HCT116 (cell line): Measurements from ENCODE around the gene CACNA1C. TPM values are rescaled to one million over a fixed set of nuclear protein-coding genes. Genes with fewer than 3 reads are reported as not detected.

Experiments used
- ATAC-seq: fragments of 200-7000 bp; cut with Tn5 transposase; 2 replicates; pipeline ENCODE4 v1.9.1; 2020; ENCODE audit warnings: mild to moderate bottlenecking, moderate library complexity
- BruUV-seq: library from RNA; stranded (reverse); fragments of 400-500 nt; replicated peaks from 2 replicates; lab custom pipeline; 2021; lab: Mats Ljungman, UMichigan
- CTCF ChIA-PET: fragments of 300-600 bp; sonication (Branson Sonifier 250); formaldehyde crosslinking; loops from one replicate; lab custom pipeline; 2021; ENCODE audit warnings: antibody characterized with exemption; lab: Charles Lee
- POLR2A ChIA-PET: fragments of 300-600, 350-600 bp; sonication (Branson Sonifier 250); formaldehyde crosslinking; loops from one replicate; lab custom pipeline; 2021; ENCODE audit warnings: antibody characterized with exemption; lab: Charles Lee
- RAD21 ChIA-PET, 2 experiments: fragments of 300-600 bp; sonication (Branson Sonifier 250); formaldehyde crosslinking; loops; one replicate each; lab custom pipeline; 2023; ENCODE audit warnings: low total read pairs in 2 of 2; ENCODE audit not compliant: uncharacterized antibody in 2 of 2, unreplicated experiment in 2 of 2, low non-redundant PET in 1 of 2; lab: Charles Lee
- DNase-seq: peaks from one replicate; pipeline ENCODE4 v3.0.0-alpha.2; 2010; ENCODE audit warnings: low read depth, low spot score
- H2AFZ ChIP-seq: fragments of 200-600 bp; shearing (Covaris generic), sonication (generic); 2 replicates; pipeline ENCODE4 v1.6.1; 2017; ENCODE audit warnings: low read depth, mixed run types, mixed read lengths, antibody characterized with exemption, low read length; ENCODE audit not compliant: poor library complexity, severe bottlenecking
- H3K27ac ChIP-seq: 2 replicates; pipeline ENCODE4 v1.5.1; 2012; ENCODE audit warnings: low read depth, low read length
- H3K27me3 ChIP-seq: fragments of 200-600 bp; sonication (generic); 2 replicates; pipeline ENCODE4 v1.6.1; 2016; ENCODE audit warnings: mixed run types, low read length, mixed read lengths; ENCODE audit not compliant: insufficient read depth
- H3K36me3 ChIP-seq, 2 experiments: fragments of 200-500 bp in 1 of 2; fragments of 200-600 bp in 1 of 2; sonication (Bioruptor generic) in 1 of 2; sonication (generic) in 1 of 2; 2 replicates each; pipeline versions ENCODE4 v1.5.1 to v1.6.1; 2014 to 2016; ENCODE audit warnings: low read length in 2 of 2, inconsistent platforms in 1 of 2, mixed read lengths in 1 of 2, mixed run types in 1 of 2; ENCODE audit not compliant: insufficient read depth in 2 of 2, control insufficient read depth in 1 of 2
- H3K4me1 ChIP-seq, 2 experiments: fragments of 200-600 bp in 1 of 2; sonication (generic) in 1 of 2; 2 replicates each; pipeline versions ENCODE4 v1.5.1 to v1.6.1; 2012 to 2017; ENCODE audit warnings: low read length in 2 of 2, inconsistent platforms in 1 of 2, mild to moderate bottlenecking in 1 of 2, mixed read lengths in 1 of 2, mixed run types in 1 of 2, moderate library complexity in 1 of 2; ENCODE audit not compliant: insufficient read depth in 2 of 2, control insufficient read depth in 1 of 2
- H3K4me2 ChIP-seq: fragments of 200-600 bp; sonication (generic); 2 replicates; pipeline ENCODE4 v1.6.1; 2017; ENCODE audit warnings: mixed run types, low read length, mixed read lengths
- H3K4me3 ChIP-seq, 2 experiments: fragments of 200-600 bp in 1 of 2; sonication (generic) in 1 of 2; replicated peaks in 1 of 2; 2 replicates each; pipeline ENCODE4 v1.5.1; 2011 to 2016; ENCODE audit warnings: low read length in 2 of 2, control low read depth in 1 of 2, low read depth in 1 of 2, mild to moderate bottlenecking in 1 of 2, mixed read lengths in 1 of 2, mixed run types in 1 of 2
- H3K79me2 ChIP-seq: fragments of 200-600 bp; sonication (generic); 2 replicates; pipeline ENCODE4 v1.6.1; 2017; ENCODE audit warnings: mild to moderate bottlenecking, mixed run types, low read length, moderate library complexity, mixed read lengths; ENCODE audit not compliant: insufficient read depth
- H3K9ac ChIP-seq: fragments of 200-600 bp; sonication (generic); 2 replicates; pipeline ENCODE4 v1.6.1; 2016; ENCODE audit warnings: low read length, mixed read lengths
- H3K9me2 ChIP-seq: fragments of 200-600 bp; sonication (generic), shearing (Covaris generic); 2 replicates; pipeline ENCODE4 v1.6.1; 2017; ENCODE audit warnings: mixed run types, mild to moderate bottlenecking, moderate library complexity; ENCODE audit not compliant: insufficient read depth
- H3K9me3 ChIP-seq, 2 experiments: fragments of 200-500 bp in 1 of 2; fragments of 200-600 bp in 1 of 2; sonication (Bioruptor generic) in 1 of 2; sonication (generic) in 1 of 2; 2 replicates each; pipeline ENCODE4 v1.6.1; 2014 to 2017; ENCODE audit warnings: low read length in 2 of 2, mixed read lengths in 2 of 2, inconsistent platforms in 1 of 2, low read depth in 1 of 2, mild to moderate bottlenecking in 1 of 2, mixed run types in 1 of 2, moderate library complexity in 1 of 2; ENCODE audit not compliant: control insufficient read depth in 1 of 2, insufficient read depth in 1 of 2
- H4K20me1 ChIP-seq: fragments of 200-600 bp; sonication (generic), shearing (Covaris generic); 2 replicates; pipeline ENCODE4 v1.6.1; 2017; ENCODE audit warnings: mixed run types, mild to moderate bottlenecking, moderate library complexity; ENCODE audit not compliant: insufficient read depth
- CTCF ChIP-seq, 3 experiments: fragments of 200-600 bp in 1 of 3; sonication (generic) in 1 of 3; IDR thresholded peaks in 2 of 3; conservative IDR thresholded peaks in 1 of 3; 2 replicates each; pipeline ENCODE4 v1.5.1; 2012 to 2017; ENCODE audit warnings: low read depth in 2 of 3, low read length in 2 of 3, antibody characterized with exemption in 1 of 3, borderline replicate concordance in 1 of 3, control low read depth in 1 of 3, mild to moderate bottlenecking in 1 of 3, mixed read lengths in 1 of 3, mixed run types in 1 of 3, moderate library complexity in 1 of 3; ENCODE audit not compliant: insufficient read depth in 1 of 3
- EZH2phosphoT487 ChIP-seq: fragments of 200-600 bp; IDR thresholded peaks from 2 replicates; pipeline ENCODE4 v1.6.1; 2018; ENCODE audit warnings: antibody characterized with exemption, borderline replicate concordance
- FOSL1 ChIP-seq: IDR thresholded peaks from 2 replicates; pipeline ENCODE4 v1.6.1; 2012; ENCODE audit warnings: low read depth
- MAX ChIP-seq: IDR thresholded peaks from 2 replicates; pipeline ENCODE4 v1.6.1; 2012
- POLR2A ChIP-seq: IDR thresholded peaks from 2 replicates; pipeline ENCODE4 v1.7.0; 2011; ENCODE audit warnings: borderline replicate concordance; ENCODE audit not compliant: insufficient read depth, insufficient read length; ENCODE audit errors: extremely low read depth
- POLR2AphosphoS5 ChIP-seq: IDR thresholded peaks from 2 replicates; pipeline ENCODE4 v1.6.1; 2011; ENCODE audit warnings: mild to moderate bottlenecking, low read depth, low read length, moderate library complexity
- REST ChIP-seq: IDR thresholded peaks from 2 replicates; pipeline ENCODE4 v1.6.1; 2012; ENCODE audit warnings: low read depth
- SIN3A ChIP-seq: IDR thresholded peaks from 2 replicates; pipeline ENCODE4 v1.6.1; 2012; ENCODE audit warnings: low read depth
- SP1 ChIP-seq: IDR thresholded peaks from 2 replicates; pipeline ENCODE4 v1.6.1; 2012; ENCODE audit warnings: low read depth
- SRF ChIP-seq: IDR thresholded peaks from 2 replicates; pipeline ENCODE4 v1.6.1; 2012; ENCODE audit warnings: low read depth
- YY1 ChIP-seq: IDR thresholded peaks from 2 replicates; pipeline ENCODE4 v1.6.1; 2011; ENCODE audit warnings: low read length, low read depth, moderate library complexity, mild to moderate bottlenecking; ENCODE audit not compliant: insufficient replicate concordance; ENCODE audit errors: extremely low read depth
- ZNF274 ChIP-seq: fragments of 200-500 bp; sonication (Bioruptor generic); IDR thresholded peaks from 2 replicates; pipeline ENCODE4 v1.6.1; 2014; ENCODE audit warnings: mild to moderate bottlenecking, low read depth, low read length, inconsistent platforms
- intact Hi-C: fragments of 100-400 bp; cut with micrococcal nuclease; formaldehyde crosslinking; loops from 2 replicates; pipeline ENCODE4 v1.10.0; 2022
- total RNA-seq: library from RNA; stranded (reverse); gene quantifications from one replicate; pipeline ENCODE4 v1.2.1, GENCODE V29; 2021; ENCODE audit not compliant: unreplicated experiment

CACNA1C gene
- total RNA-seq, 1 experiment from 2014 or later, result 0.05 TPM

- Histone ChIP-seq H3K9me3 (no peaks in the 10 kb centered on the region), H3K27me3 (peaks cover 48% of the 10 kb centered on the region), H3K9me2 (no peaks in the 10 kb centered on the region), H4K20me1 (no peaks in the 10 kb centered on the region), H3K9ac (no peak overlapping the region), H3K4me1 (no peaks in the 10 kb centered on the region), H2AFZ (no peak overlapping the region), H3K36me3 (no peaks in the 10 kb centered on the region), H3K79me2 (no peaks in the 10 kb centered on the region), H3K27ac (no peak overlapping the region), H3K4me3 (no peak overlapping the region), H3K4me2 (no peak overlapping the region)
- RAD21 ChIA-PET, result no interaction called here
- TF ChIP-seq POLR2AphosphoS5, result no peak
- TF ChIP-seq MAX, result no peak
- POLR2A ChIA-PET, result no interaction called here
- intact Hi-C loops, result no loop called here
- CTCF ChIA-PET, result no interaction called here
- DNase-seq (no peak), ATAC-seq (no peak)
- no TSS peak for BruUV-seq
These were observed 491.4 kb downstream of the CACNA1C start for GRCh38 chr12:2544230-2544629.

GRCh38 chr12:2547273-2548044 lies 494.7 kb downstream of the CACNA1C start:
- Histone ChIP-seq H3K79me2 (no peaks in the 10 kb centered on the region), H3K27ac (no peak overlapping the region), H3K9ac (no peak overlapping the region), H3K4me3 (no peak overlapping the region), H2AFZ (no peak overlapping the region), H3K36me3 (no peaks in the 10 kb centered on the region), H3K4me2 (no peak overlapping the region), H3K4me1 (no peaks in the 10 kb centered on the region; a peak in 1 of 4 replicates), H3K9me3 (no peaks in the 10 kb centered on the region), H3K9me2 (no peaks in the 10 kb centered on the region), H4K20me1 (no peaks in the 10 kb centered on the region), H3K27me3 (peaks cover 34% of the 10 kb centered on the region)
- ChIA-PET CTCF (no interaction called here), RAD21 (no interaction called here), POLR2A (no interaction called here)
- no TSS peak for BruUV-seq
- no peak for DNase-seq
- no peak for ATAC-seq
- intact Hi-C loops, result no loop called here
- TF ChIP-seq CTCF (IDR thresholded peaks at IDR 0.05 in 2 of 3, conservative IDR thresholded peaks at IDR 0.05 in 1 of 3; ENCODE audit: borderline replicate concordance in 1 of 3, insufficient read depth in 1 of 3, low read depth in 2 of 3, low read length in 2 of 3) (no peak), SP1 (no peak), MAX (no peak), SRF (no peak), REST (no peak), POLR2A (no peak), YY1 (no peak), ZNF274 (no peak), SIN3A (no peak), EZH2phosphoT487 (no peak), FOSL1 (no peak)
